Activated T-cell treated with anti-CD3 and anti-CD28 coated beads for 48 hours (primary cell): ENCODE data around the gene ROBO4.

Source experiments
- DNase-seq: peaks from one replicate; pipeline ENCODE4 v3.0.0-alpha.2; 2020; ENCODE audit warnings: low read depth

The ROBO4 gene

GRCh38 chr11:124889191-124890091, 8.2 kb downstream of the ROBO4 start:
- DNase-seq, result no peak

DNA sequence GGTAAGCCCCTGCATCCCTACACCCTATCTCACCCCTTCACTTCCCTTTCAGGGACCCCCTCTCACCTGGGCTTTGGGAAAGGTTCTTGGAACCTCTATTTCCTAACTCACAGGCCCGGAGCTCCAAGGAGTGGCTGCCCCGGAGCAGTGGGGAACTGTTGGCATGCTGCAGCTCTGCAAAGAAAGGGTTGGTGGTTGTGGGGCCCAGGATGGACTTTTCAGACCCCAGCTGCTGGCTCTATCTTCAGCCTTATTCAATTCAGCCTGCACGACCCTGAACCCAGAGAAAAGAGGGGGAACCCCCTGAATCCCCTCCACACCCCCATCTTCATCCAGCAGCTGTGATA, 10.0 kb downstream of the ROBO4 start:
- DNase-seq, result no peak

- no peak for DNase-seq
These were observed 10.5 kb downstream of the ROBO4 start for GRCh38 chr11:124886978-124887666.

DNA sequence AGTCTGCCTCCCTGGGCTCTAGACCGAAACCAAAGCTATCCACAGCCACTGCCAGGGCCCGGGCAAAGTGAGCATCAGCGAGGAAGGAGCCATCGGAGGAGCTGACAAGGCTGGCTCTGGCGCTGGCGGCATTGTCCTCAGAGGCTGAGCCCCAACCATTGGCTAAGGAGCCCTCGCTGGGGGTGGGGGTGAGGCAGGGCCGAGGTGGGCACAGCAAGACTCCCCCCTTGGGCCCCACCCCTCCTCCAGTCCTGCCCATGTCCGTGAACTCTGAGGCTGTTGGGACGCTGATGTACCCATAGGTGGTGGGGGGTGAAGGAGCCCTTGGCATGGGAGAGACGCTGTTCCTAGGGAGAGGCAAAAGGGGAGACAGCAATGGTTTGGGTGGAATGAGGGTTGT, 11.2 kb downstream of the ROBO4 start:
- no peak for DNase-seq

- no peak for DNase-seq
These were observed 12.7 kb downstream of the ROBO4 start for GRCh38 chr11:124884869-124885479.

DNA sequence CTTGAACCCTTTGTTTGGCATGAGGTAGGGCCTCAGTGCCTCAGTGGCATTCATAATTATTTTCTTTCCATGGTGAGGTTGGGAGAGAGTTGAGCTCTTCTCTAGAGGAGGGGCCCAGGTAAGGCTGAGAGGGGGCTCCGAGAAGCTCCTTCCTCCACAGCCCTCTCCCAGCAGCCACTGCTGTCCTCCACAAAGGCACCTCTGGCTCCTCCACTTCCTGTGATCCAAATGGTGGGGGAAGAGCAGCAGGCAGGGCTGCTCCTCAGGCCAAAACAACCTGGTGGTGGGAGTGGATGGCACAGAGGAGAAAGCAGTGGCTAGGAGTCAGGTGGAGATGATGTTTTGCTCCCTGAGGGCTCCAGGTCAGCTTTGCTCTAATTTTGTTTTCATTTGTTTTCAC, 13.3 kb downstream of the ROBO4 start:
- no peak for DNase-seq

DNA sequence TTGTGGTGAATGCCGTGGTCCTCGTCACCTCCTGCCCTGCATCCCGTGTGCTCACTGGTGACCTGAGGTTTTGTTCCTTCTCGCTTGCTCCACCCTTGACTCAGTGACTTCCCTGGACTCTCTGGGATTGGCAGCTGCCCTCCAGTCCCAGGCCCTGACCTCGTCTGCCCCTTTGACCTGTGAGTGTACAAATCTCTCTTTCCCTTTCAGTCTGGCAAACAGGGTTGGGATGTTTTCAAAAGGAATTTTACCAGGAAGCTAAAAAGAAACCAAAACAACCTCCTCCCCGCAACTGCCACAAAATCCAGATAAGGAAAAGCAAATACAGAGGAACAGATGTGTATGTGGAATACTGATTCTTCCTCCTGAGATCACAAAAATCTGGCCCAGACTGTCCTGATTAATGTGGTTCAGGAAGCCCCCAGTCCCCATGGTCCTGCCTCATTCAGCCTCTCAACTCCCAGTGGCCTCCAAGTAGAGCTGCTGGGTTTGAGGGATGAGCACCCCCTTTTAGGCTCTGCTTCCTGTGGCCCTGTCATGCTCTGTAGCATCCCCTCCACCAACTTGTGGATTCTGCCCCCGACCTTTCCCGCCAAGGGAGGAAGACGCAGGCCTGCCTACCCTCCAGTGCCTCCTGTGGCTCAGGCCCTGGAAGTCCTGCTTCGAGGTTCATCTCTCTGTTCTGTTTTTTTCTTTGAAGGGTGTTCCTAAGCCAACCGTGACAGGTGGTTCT, 15.2 kb downstream of the ROBO4 start:
- no peak for DNase-seq

- no peak for DNase-seq
These were observed 16.7 kb downstream of the ROBO4 start for GRCh38 chr11:124880958-124881357.

GRCh38 chr11:124880290-124880611, 17.4 kb downstream of the ROBO4 start:
- no peak for DNase-seq

- no peak for DNase-seq
These were observed 18.0 kb downstream of the ROBO4 start for GRCh38 chr11:124879493-124880289.

- no peak for DNase-seq
These were observed 18.7 kb downstream of the ROBO4 start for GRCh38 chr11:124878759-124879492.

DNA sequence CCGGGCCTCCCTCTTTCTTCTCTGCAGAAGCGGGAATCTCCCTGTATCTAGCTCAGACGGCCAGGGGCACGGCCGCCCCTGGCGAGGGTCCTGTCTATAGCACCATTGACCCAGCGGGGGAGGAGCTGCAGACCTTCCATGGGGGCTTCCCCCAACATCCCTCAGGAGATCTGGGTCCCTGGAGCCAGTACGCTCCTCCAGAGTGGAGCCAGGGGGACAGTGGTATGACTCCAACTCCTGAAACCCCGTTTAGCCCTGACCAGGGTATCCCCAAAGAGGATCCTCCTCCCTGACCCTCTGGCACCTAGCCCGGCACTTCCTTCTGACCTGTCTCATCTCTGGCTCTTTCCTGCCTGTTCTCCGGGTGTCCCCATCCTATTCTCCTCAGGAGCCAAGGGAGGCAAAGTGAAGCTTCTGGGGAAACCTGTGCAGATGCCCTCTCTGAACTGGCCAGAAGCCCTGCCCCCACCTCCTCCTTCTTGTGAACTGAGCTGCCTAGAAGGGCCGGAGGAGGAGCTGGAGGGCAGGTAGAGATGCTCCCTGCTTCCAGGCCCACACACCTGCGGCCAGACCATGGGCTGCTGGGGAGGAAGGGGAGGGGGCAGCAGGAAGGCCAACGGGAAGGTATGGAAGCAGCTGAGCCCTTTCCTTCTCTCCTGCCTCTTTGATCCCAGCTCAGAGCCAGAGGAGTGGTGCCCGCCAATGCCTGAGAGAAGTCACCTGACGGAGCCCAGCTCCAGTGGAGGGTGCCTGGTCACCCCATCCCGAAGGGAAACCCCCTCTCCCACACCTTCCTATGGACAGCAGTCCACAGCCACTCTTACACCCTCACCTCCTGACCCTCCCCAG, 19.5 kb downstream of the ROBO4 start:
- no peak for DNase-seq

DNA sequence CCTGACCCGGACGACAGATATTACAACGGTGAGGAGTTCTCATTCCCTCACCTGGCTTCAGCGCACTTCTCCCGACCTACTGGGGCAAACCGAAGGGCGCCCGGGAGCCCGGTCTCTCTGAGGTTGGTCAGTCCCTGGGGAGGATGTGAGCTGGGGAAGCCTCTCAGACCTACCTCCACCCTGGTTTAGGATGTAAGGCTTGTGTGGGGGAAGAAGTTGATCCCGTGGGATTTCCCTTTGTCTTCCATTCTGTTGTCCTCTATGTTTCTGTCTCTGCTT, 20.1 kb downstream of the ROBO4 start:
- no peak for DNase-seq

GRCh38 chr11:124876818-124877630, 20.6 kb downstream of the ROBO4 start:
- DNase-seq, result no peak

GRCh38 chr11:124875943-124876817, 21.5 kb downstream of the ROBO4 start:
- peak; percentile 78 for DNase-seq

- DNase-seq, result no peak
These were observed 22.3 kb downstream of the ROBO4 start for GRCh38 chr11:124875401-124875800.

GRCh38 chr11:124874571-124875255, 23.0 kb downstream of the ROBO4 start:
- no peak for DNase-seq

GRCh38 chr11:124873951-124874350, 23.7 kb downstream of the ROBO4 start:
- DNase-seq, result no peak
